Measurements from ENCODE around the gene DAAM2.

Gene DAAM2

GRCh38 chr6:39887692-39888450 is 95.7 kb downstream of the DAAM2 start:
- DNase-seq (ENCODE audit: low read depth), result peak; percentile 92

GRCh38 chr6:39889229-39889628 is 97.1 kb downstream of the DAAM2 start:
- DNase-seq (ENCODE audit: low read depth), result no peak

DNA sequence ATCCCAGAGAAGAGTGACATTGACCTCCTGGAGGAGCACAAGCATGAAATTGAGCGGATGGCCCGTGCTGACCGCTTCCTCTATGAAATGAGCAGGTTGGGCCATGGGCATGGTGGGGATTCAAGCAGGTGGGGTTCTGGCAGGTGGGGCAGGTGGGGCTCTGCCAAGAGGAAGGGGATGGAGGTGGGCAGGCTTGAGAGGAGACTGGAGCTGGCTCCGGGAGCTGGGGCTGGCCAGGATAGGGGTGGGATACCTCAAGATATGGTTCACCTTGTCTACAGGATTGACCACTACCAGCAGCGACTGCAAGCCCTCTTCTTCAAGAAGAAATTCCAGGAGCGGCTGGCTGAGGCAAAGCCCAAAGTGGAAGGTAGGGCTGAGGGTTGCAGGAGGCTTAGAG is 99.2 kb downstream of the DAAM2 start:
- DNase-seq (ENCODE audit: low read depth), result no peak

DNA sequence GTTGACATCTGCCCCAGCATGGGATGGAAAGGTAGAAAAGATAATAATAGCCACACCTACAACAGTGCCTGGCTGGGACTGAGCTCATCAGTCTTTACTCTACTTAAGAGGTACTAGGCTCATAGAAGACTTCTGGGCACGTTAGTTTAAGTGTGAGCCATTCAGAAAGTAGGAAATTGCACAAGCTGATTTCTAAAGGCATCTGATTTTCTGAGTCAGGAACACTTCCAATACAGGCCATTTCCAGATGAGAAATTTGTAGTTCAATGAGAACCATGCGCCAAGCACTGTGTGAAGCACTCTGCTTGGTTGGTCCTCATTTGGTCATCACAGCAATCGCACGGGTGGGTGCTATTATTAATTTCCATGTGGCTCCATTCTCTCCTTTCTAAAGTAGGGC is 99.8 kb downstream of the DAAM2 start:
- no peak for DNase-seq (ENCODE audit: low read depth)

DNA sequence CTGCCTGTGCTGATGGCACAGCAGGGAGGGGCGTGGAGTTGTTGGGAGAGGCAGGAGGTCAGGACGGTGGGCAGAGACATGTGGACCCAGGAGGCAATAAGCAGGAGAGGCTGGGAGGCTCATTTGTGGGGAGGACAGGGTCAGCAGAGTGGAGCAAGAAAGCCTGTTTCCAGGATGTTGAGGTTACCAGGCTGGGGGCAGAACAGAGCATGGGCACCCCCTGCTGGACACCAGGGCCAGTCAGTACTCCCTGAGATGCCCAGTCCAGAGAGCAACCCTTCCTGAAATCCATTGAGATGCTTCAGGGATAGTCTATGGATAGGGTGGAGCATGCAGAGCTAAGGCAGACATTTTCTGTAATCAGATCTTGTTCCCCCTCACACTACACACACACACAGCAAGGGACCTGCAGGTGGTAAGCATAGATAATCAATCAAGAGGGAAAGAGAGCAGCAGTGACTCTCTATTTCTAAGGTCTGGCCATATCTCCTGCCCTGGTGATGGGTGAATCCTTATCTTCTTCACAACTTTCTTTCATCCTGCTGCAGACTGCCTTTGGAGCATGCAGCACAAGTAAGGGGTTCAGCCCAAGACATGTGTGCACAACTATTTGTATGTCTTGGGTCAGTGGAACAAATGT is 100.4 kb downstream of the DAAM2 start:
- DNase-seq (ENCODE audit: low read depth), result peak; percentile 66

DNA sequence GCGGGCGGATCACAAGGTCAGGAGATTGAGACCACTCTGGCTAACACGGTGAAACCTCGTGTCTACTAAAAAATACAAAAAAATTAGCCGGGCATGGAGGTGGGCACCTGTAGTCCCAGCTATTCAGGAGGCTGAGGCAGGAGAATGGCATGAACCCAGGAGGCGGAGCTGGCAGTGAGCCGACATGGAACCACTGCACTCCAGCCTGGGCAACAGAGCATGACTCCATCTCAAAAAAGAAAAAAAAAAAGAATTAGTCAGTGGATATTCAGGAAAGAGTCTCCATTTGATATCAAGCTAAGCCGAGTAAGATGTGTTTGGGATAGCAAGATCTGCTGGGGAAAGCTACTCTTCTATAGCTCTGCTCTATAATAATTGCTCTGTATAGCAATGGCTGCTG is 101.1 kb downstream of the DAAM2 start:
- DNase-seq (ENCODE audit: low read depth), result no peak

DNA sequence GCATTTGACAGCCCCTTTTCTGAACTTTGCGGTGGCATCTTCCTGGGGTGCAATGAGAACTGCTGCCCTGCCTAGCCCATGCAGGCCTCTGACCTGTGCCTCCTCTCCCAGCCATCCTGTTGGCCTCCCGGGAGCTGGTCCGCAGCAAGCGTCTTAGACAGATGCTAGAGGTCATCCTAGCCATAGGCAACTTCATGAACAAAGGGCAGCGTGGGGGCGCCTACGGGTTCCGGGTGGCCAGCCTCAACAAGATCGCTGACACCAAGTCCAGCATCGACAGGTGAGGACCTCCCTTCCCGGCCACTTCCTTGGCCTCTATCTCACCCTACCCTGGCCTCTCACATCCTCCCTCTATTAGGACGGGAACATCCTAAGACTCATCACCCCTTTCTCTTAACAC is 104.5 kb downstream of the DAAM2 start:
- no peak for DNase-seq (ENCODE audit: low read depth)

DNA sequence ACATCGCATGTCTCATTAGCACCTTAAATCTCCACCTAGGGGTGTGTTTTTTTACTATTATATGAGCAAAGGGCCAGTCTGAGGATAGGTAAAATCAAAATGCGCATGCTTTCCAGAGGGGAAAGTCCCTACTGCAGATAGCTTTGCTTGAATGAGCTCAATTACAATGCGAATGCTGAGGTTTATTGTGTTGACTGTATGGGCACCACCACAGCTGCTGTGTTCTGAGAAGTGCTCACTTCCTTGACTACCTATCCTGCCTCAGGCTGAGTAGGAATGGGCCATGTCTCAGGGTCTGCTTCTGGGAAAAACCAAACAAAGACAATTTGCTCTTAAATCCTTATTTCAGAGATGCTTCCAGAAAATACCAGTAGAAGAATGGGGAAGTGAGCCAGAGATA is 105.5 kb downstream of the DAAM2 start:
- DNase-seq (ENCODE audit: low read depth), result no peak

GRCh38 chr6:39898625-39899024 is 106.4 kb downstream of the DAAM2 start:
- no peak for DNase-seq (ENCODE audit: low read depth)

DNA sequence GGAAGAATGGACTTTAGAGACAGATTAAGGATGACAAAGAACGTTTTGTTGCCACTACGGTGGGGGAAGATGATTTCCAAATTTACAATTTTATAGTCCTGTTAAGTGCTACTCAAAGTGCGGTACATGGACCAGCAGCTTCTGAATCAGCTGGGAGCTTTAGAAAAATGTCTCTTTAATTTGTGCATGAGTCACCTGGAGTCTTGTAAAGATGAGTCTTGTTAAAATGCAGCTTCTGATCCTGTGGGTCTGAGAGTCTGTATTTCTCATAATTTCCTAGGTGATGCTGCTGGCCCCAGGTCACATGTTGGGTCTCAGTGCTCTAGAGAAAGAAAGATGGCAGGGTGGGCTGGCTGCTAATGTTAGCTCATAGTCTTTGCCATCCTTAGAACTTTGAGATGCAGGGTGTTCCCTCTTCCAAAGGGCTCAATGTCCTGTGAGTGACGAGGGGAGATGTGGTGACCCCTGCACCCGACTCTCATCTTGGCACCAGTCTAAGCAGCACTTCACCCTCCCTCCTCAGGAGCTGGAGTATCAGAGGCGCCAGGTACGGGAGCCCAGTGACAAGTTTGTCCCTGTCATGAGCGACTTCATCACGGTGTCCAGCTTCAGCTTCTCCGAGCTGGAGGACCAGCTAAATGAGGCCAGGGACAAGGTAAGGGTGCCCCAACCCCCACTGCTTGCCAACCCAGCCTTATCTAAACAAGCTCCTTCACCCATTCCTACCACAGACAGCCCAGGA is 107.5 kb downstream of the DAAM2 start:
- DNase-seq (ENCODE audit: low read depth), result peak; percentile 38

- DNase-seq (ENCODE audit: low read depth), result no peak
Observed at GRCh38 chr6:39901116-39901655, 109.0 kb downstream of the DAAM2 start.

DNA sequence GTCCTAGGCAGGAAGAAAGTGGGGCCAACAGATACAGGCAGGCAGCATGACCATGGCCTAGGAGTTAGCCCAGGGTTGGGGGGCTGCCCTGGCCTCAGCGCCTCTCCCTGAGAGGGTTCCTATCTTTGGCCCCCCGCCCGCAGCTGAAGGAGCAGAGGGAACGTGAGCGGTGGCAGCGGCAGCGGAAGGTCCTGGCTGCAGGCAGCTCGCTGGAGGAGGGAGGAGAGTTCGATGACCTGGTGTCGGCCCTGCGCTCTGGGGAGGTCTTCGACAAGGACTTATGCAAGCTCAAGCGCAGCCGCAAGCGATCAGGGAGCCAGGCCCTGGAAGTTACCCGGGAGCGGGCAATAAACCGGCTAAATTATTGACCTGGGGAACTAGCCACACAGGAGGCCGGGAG is 109.5 kb downstream of the DAAM2 start:
- no peak for DNase-seq (ENCODE audit: low read depth)

DNA sequence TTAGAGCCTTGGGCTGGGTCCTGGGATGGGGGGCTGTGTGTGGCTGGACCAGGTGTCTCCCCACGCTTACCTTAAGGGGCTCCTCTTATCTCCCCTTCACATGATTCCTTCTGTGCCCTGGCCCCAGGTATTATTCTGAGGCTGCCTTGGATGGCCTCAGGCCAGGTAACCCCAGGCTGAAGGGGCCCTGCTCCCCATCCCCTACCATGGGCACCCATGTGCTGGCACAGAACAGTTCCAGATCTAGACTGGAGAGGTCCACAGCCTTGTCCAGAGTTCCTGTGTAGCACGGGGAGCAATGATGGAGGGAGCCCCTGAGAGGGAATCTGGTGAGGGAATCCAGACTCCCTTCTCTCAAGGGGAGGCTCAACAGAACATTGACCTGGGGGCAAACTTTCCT is 110.0 kb downstream of the DAAM2 start:
- no peak for DNase-seq (ENCODE audit: low read depth)

GRCh38 chr6:39902786-39903465 is 110.8 kb downstream of the DAAM2 start:
- DNase-seq (ENCODE audit: low read depth), result no peak

- no peak for DNase-seq (ENCODE audit: low read depth)
Observed at GRCh38 chr6:39903656-39904055, 111.5 kb downstream of the DAAM2 start.

GRCh38 chr6:39904946-39905639 is 112.9 kb downstream of the DAAM2 start:
- DNase-seq (ENCODE audit: low read depth), result no peak

- DNase-seq (ENCODE audit: low read depth), result no peak
Observed at GRCh38 chr6:39905640-39905975, 113.4 kb downstream of the DAAM2 start.

DNA sequence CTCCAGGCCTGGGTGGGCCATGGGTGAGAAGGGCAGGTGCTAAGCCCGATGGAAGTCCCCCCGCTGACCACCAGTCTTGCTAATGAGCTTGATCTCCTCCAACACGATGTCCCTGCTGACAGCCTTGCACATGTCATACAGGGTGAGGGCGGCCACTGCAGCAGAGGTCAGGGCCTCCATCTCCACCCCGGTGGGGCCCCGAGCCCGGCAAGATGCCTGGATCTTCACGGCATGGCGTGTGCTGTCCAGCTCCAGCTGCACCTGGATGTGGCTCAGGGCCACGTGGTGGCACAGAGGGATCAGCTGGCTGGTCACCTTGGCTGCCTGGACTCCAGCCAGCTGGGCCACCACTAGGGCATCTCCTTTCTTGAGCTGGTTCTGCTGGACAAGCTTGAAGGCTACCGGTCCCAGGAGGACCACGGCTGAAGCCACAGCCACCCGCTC is 114.2 kb downstream of the DAAM2 start:
- no peak for DNase-seq (ENCODE audit: low read depth)

DNA sequence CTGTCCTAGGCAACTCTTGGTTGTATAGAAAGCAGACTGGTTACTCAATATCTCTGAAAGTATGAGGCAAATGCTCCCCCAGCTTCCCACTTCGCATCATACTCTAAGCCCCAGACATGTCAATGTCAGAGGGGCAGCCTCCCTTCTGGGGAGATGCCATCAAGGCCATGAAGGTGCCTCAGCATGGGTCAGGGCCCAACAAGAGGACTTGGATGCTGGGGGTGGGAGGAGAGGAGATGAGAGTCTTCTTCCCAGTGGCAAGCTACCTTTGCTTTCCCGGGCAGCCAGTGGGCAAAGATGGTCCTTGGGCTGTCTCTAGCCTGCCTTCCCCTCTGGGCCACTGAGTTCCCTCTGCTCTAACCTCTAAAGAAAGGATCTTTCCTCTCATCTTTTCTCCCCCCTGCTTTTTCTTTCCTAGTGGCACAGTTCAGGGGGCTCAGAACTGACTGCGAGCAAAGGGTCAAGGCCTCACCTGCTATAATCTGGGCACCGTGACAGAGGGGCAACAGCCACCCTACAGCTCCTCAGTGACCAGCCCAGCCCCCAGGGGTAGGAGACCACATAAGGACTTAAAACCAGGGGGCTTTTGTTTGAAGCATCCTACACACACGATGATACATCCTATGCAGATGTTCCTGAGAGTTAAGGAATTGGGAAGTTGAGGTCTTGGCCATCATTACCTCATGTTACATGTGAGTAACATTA is 115.8 kb downstream of the DAAM2 start:
- no peak for DNase-seq (ENCODE audit: low read depth)

DNA sequence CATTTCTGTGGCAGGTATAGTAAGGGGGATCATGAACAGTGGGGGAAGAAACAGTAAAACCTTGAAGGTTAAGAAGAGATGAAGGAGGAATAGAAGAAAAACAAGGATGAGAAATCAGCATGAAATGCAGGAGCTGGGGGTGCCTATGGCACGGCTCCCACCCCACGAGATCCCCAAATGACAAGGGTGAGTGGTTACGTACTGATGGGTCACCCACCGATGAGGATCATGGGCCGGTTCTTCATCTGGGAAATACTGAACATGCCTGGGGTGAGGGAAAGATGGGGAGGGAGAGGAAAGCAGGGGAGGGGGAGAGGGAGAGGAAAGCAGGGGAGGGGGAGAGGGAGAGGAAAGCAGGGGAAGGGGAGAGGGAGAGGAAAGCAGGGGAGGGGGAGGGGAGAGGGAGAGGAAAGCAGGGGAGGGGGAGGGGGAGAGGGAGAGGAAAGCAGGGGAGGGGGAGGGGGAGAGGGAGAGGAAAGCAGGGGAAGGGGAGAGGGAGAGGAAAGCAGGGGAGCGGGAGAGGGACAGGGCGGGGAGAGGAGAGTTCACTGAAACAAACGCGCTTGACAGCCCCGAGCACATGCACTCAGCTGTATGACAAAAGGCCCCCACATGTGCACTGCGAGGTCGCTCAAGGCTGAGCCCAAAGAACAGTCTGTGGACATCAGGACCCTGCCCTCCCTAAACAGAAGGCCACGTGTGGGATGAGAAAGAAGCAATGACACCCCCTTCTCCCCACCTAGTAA is 116.8 kb downstream of the DAAM2 start:
- DNase-seq (ENCODE audit: low read depth), result no peak

All from ELR (cell line).